WERI-Rb-1 (cell line): ENCODE data around the gene L2HGDH.

ENCODE experiments used
- DNase-seq: peaks from one replicate; pipeline ENCODE4 v3.0.0-alpha.2; 2020
- H3K27ac ChIP-seq: fragments of 250-450 bp; sonication (Bioruptor Pico); 2 replicates; pipeline ENCODE4 v1.5.1; 2020; ENCODE audit warnings: mild to moderate bottlenecking, moderate library complexity
- H3K27me3 ChIP-seq: fragments of 250-450 bp; sonication (Bioruptor Pico); 2 replicates; pipeline ENCODE4 v1.5.1; 2021; ENCODE audit warnings: mild to moderate bottlenecking, low read depth, moderate library complexity; ENCODE audit not compliant: insufficient read depth, severe bottlenecking
- H3K36me3 ChIP-seq: fragments of 250-450 bp; sonication (Bioruptor Pico); 2 replicates; pipeline ENCODE4 v1.5.1; 2020; ENCODE audit warnings: mild to moderate bottlenecking, moderate library complexity
- H3K4me3 ChIP-seq: 2 replicates; pipeline ENCODE4 v1.5.1; 2011; ENCODE audit warnings: low read depth, mild to moderate bottlenecking, control low read depth, low read length
- H3K9me3 ChIP-seq: fragments of 250-450 bp; sonication (Bioruptor Pico); 2 replicates; pipeline ENCODE4 v1.5.1; 2021; ENCODE audit warnings: mild to moderate bottlenecking, moderate library complexity; ENCODE audit not compliant: severe bottlenecking
- CTCF ChIP-seq: IDR thresholded peaks from 2 replicates; pipeline ENCODE4 v1.5.1; 2011; ENCODE audit warnings: low read depth, mild to moderate bottlenecking, control low read depth, inconsistent platforms, low read length

L2HGDH gene

GRCh38 chr14:50350975-50351374, 38.9 kb upstream of the L2HGDH start:
- TF ChIP-seq CTCF: no peak
- no peaks in the 10 kb centered on the region for H3K27me3 ChIP-seq
- no peak overlapping the region for H3K27ac ChIP-seq
- no peak for DNase-seq
- no peak overlapping the region for H3K4me3 ChIP-seq
- no peaks in the 10 kb centered on the region for H3K36me3 ChIP-seq
- H3K9me3 ChIP-seq: no peaks in the 10 kb centered on the region

DNA sequence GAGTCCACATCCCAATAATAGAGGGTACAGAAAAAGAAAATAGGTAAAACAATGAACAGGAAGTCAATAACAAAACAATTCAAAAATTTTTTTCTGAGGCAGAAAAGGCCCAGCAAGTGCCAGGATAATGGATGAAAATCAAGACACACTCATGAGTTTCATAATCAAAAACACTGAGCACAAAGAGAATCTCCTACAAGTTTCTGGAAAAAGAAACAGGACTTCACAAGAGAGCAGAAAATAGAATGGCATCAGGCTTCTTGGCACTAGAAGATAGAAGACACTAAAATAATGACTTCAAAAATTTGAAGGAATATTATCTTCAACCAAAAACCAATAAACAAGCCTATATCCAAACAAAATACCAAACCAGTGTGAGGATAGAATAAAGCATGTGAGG, 36.9 kb upstream of the L2HGDH start:
- Histone ChIP-seq H3K4me3 (no peak overlapping the region), H3K27me3 (no peaks in the 10 kb centered on the region), H3K36me3 (no peaks in the 10 kb centered on the region), H3K27ac (no peak overlapping the region), H3K9me3 (no peaks in the 10 kb centered on the region)
- TF ChIP-seq CTCF: no peak
- DNase-seq: no peak

DNA sequence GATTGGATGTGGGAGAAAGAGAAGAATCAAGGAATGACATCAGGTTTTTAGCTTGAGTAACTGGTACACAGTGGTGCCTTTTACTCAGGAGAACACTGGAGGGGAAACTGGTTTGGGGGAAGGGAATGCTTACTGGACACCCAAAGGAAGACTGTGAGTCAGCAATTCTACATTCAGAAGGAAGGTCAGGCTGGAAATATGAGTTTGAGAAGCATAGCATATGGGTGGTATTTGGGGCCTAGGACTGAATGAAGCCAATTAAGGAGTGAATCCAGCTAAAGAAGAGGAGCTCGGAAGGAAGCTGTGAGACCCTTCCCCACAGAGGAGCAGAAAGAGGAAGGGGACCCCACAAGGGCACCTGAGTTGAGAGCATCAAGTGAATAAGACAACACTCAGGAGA, 35.5 kb upstream of the L2HGDH start:
- Histone ChIP-seq H3K9me3 (no peaks in the 10 kb centered on the region), H3K27ac (no peak overlapping the region), H3K4me3 (no peak overlapping the region), H3K27me3 (no peaks in the 10 kb centered on the region), H3K36me3 (no peaks in the 10 kb centered on the region)
- TF ChIP-seq CTCF: no peak
- no peak for DNase-seq

- no peak for DNase-seq
Observed at GRCh38 chr14:50345846-50346422, 33.9 kb upstream of the L2HGDH start.

GRCh38 chr14:50344876-50345563, 33.0 kb upstream of the L2HGDH start:
- Histone ChIP-seq H3K36me3 (no peaks in the 10 kb centered on the region), H3K4me3 (no peak overlapping the region), H3K9me3 (no peaks in the 10 kb centered on the region), H3K27ac (no peak overlapping the region), H3K27me3 (no peaks in the 10 kb centered on the region)
- TF ChIP-seq CTCF: no peak
- DNase-seq: no peak

More at GRCh38 chr14:50345846-50346422, 33.9 kb upstream of the L2HGDH start:
- Histone ChIP-seq H3K4me3 (no peak overlapping the region), H3K27me3 (no peaks in the 10 kb centered on the region), H3K9me3 (no peaks in the 10 kb centered on the region), H3K36me3 (no peaks in the 10 kb centered on the region), H3K27ac (no peak overlapping the region)
- no peak for TF ChIP-seq CTCF
